Stimulated activated CD8-positive, alpha-beta memory T cell treated with anti-CD3 and anti-CD28 coated beads, Interleukin-12 subunit alpha, Interleukin-12 subunit beta, amount 100 ng/mL, for 4 hours (primary cell): ENCODE results near the gene ANKFY1.

Source experiments
- DNase-seq: peaks from one replicate; pipeline ENCODE4 v3.0.0-alpha.2; 2020; ENCODE audit warnings: low read depth

ANKFY1 gene

GRCh38 chr17:4176808-4177472, 86.8 kb downstream of the ANKFY1 start:
- DNase-seq = no peak

GRCh38 chr17:4175921-4176807, 87.6 kb downstream of the ANKFY1 start:
- DNase-seq = no peak

GRCh38 chr17:4174556-4174955, 89.2 kb downstream of the ANKFY1 start:
- no peak for DNase-seq

- DNase-seq = no peak
These were observed 90.0 kb downstream of the ANKFY1 start for GRCh38 chr17:4173781-4174180.

GRCh38 chr17:4172356-4172755, 91.4 kb downstream of the ANKFY1 start:
- no peak for DNase-seq

GRCh38 chr17:4170639-4171280, 93.0 kb downstream of the ANKFY1 start:
- no peak for DNase-seq

- DNase-seq = no peak
These were observed 96.0 kb downstream of the ANKFY1 start for GRCh38 chr17:4167786-4168185.

GRCh38 chr17:4166419-4166818, 97.4 kb downstream of the ANKFY1 start:
- DNase-seq = no peak

- no peak for DNase-seq
These were observed 98.3 kb downstream of the ANKFY1 start for GRCh38 chr17:4165301-4166010.

GRCh38 chr17:4163951-4164350, 99.8 kb downstream of the ANKFY1 start:
- DNase-seq = no peak

- no peak for DNase-seq
These were observed 100.9 kb downstream of the ANKFY1 start for GRCh38 chr17:4162775-4163466.

GRCh38 chr17:4162321-4162720, 101.5 kb downstream of the ANKFY1 start:
- no peak for DNase-seq

GRCh38 chr17:4161967-4162305, 101.8 kb downstream of the ANKFY1 start:
- DNase-seq = no peak

GRCh38 chr17:4161192-4161966, 102.4 kb downstream of the ANKFY1 start:
- DNase-seq = no peak

GRCh38 chr17:4160294-4160859, 103.4 kb downstream of the ANKFY1 start:
- no peak for DNase-seq

- DNase-seq = no peak
These were observed 104.0 kb downstream of the ANKFY1 start for GRCh38 chr17:4159761-4160160.

GRCh38 chr17:4157618-4158333, 106.0 kb downstream of the ANKFY1 start:
- no peak for DNase-seq

- DNase-seq = no peak
These were observed 106.9 kb downstream of the ANKFY1 start for GRCh38 chr17:4156750-4157381.

GRCh38 chr17:4155980-4156620, 107.7 kb downstream of the ANKFY1 start:
- DNase-seq = no peak
